ENCODE results near the gene HSPA12B.

HSPA12B gene

DNA sequence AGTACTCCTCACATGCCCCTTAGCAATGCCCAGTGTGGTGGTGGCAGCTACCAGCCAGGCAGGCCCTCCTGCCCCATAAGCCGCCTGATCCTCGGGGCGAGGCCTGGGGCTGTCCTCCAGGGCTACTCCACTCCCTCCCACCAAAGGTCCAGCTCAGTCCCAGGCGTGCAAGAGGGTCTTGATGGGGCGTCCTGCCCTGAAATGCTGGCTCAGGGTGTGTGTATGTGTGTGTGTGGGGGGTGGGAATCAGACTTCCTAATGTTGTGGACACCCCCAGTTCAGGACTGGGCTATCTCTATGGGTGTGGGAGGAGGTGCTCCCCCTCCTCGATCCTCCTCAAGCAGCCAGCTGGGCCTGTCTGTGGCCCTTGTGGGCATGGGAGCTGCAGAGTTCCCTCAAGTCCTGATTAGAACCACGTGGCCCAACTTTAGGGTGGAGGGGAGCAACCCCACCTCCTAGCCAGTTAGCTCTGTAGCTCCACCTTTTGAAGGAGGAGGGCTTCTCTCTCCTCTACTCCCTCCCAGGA is 7.5 kb downstream of the HSPA12B start:
- no peaks in the 10 kb centered on the region for H3K9me3 ChIP-seq (ENCODE audit: control insufficient read depth, insufficient read depth, low read length)
- H3K4me1 ChIP-seq (ENCODE audit: control insufficient read depth, low read length), result no peaks in the 10 kb centered on the region
- H3K9me2 ChIP-seq (replicated peaks; ENCODE audit: control insufficient read depth, low read length), result no peaks in the 10 kb centered on the region
- H3K27ac ChIP-seq (ENCODE audit: low read depth, low read length), result no peak overlapping the region
- no peaks in the 10 kb centered on the region for H3K36me3 ChIP-seq (ENCODE audit: control insufficient read depth, low read length)
- no peak overlapping the region for H3K4me3 ChIP-seq (ENCODE audit: low read length)
- no peak overlapping the region for H3K4me2 ChIP-seq (ENCODE audit: low read length)
- H3K79me2 ChIP-seq (ENCODE audit: control insufficient read depth, low read length), result no peaks in the 10 kb centered on the region
- H4K20me1 ChIP-seq (ENCODE audit: control insufficient read depth, insufficient read depth, low read depth, low read length), result no peaks in the 10 kb centered on the region
- TF ChIP-seq, protein P1, sequence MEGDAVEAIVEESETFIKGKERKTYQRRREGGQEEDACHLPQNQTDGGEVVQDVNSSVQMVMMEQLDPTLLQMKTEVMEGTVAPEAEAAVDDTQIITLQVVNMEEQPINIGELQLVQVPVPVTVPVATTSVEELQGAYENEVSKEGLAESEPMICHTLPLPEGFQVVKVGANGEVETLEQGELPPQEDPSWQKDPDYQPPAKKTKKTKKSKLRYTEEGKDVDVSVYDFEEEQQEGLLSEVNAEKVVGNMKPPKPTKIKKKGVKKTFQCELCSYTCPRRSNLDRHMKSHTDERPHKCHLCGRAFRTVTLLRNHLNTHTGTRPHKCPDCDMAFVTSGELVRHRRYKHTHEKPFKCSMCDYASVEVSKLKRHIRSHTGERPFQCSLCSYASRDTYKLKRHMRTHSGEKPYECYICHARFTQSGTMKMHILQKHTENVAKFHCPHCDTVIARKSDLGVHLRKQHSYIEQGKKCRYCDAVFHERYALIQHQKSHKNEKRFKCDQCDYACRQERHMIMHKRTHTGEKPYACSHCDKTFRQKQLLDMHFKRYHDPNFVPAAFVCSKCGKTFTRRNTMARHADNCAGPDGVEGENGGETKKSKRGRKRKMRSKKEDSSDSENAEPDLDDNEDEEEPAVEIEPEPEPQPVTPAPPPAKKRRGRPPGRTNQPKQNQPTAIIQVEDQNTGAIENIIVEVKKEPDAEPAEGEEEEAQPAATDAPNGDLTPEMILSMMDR (IDR thresholded peaks at IDR 0.05; ENCODE audit: low read depth, low read length, poor library complexity, severe bottlenecking), result no peak
- no peak for TF ChIP-seq EZH2phosphoT487 (IDR thresholded peaks at IDR 0.05; ENCODE audit: borderline replicate concordance, low read length)
- H3K27me3 ChIP-seq (ENCODE audit: control insufficient read depth, low read length), result peaks cover 16% of the 10 kb centered on the region; the same call in 1 of the 2 replicates
- no peaks in the 10 kb centered on the region; the same call in 1 of the 2 replicates for H3F3A ChIP-seq (ENCODE audit: control insufficient read depth, insufficient read depth)

GRCh38 chr20:3740615-3741301 is 8.3 kb downstream of the HSPA12B start:
- Histone ChIP-seq H3K36me3 (ENCODE audit: control insufficient read depth, low read length) (no peaks in the 10 kb centered on the region), H3K27ac (ENCODE audit: low read depth, low read length) (no peak overlapping the region), H3K27me3 (ENCODE audit: control insufficient read depth, low read length) (peaks cover 16% of the 10 kb centered on the region; the same call in 1 of the 2 replicates), H3K4me3 (ENCODE audit: low read length) (no peak overlapping the region), H3K4me2 (ENCODE audit: low read length) (no peak overlapping the region), H3F3A (ENCODE audit: control insufficient read depth, insufficient read depth) (no peaks in the 10 kb centered on the region; the same call in 1 of the 2 replicates), H3K79me2 (ENCODE audit: control insufficient read depth, low read length) (no peaks in the 10 kb centered on the region), H3K9me2 (replicated peaks; ENCODE audit: control insufficient read depth, low read length) (no peaks in the 10 kb centered on the region), H3K9me3 (ENCODE audit: control insufficient read depth, insufficient read depth, low read length) (no peaks in the 10 kb centered on the region), H4K20me1 (ENCODE audit: control insufficient read depth, insufficient read depth, low read depth, low read length) (no peaks in the 10 kb centered on the region), H3K4me1 (ENCODE audit: control insufficient read depth, low read length) (no peaks in the 10 kb centered on the region)
- TF ChIP-seq, protein P1 (IDR thresholded peaks at IDR 0.05; ENCODE audit: low read depth, low read length, poor library complexity, severe bottlenecking), result no peak
- TF ChIP-seq EZH2phosphoT487 (IDR thresholded peaks at IDR 0.05; ENCODE audit: borderline replicate concordance, low read length), result no peak

DNA sequence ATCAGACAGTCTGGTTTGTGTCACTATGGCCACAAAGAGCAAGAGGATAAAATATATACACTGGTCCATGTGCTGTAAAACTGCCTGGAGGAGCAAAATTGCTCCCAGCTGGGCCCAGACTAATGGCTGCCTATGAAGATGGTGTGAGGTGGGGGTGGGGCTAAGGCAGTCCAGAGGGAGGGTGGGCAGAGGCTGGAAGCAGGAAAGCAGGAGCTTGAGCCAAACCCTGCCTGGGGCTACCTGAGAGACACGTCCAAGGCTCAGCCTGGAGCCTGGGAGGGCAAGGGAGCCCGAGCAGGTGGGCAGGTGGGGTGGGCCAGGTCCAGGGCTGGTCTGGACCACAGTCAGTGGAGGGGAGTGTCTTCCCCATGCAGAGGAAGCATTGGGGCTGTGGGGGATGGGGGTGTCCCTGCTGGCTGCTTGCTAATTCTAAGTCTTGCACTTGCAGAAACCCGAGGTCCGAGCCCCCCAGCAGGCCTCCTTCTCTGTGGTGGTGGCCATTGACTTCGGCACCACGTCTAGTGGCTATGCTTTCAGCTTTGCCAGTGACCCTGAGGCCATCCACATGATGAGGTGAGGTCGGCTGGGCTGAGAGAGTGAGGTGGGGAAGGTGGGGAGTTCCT is 9.5 kb downstream of the HSPA12B start:
- Histone ChIP-seq H3K9me3 (ENCODE audit: control insufficient read depth, insufficient read depth, low read length) (no peaks in the 10 kb centered on the region), H3K4me3 (ENCODE audit: low read length) (no peak overlapping the region), H3K4me1 (ENCODE audit: control insufficient read depth, low read length) (no peaks in the 10 kb centered on the region), H3F3A (ENCODE audit: control insufficient read depth, insufficient read depth) (no peaks in the 10 kb centered on the region; the same call in 1 of the 2 replicates), H3K27me3 (ENCODE audit: control insufficient read depth, low read length) (peaks cover 11% of the 10 kb centered on the region; the same call in 1 of the 2 replicates), H3K36me3 (ENCODE audit: control insufficient read depth, low read length) (no peaks in the 10 kb centered on the region), H4K20me1 (ENCODE audit: control insufficient read depth, insufficient read depth, low read depth, low read length) (no peaks in the 10 kb centered on the region), H3K4me2 (ENCODE audit: low read length) (no peak overlapping the region), H3K79me2 (ENCODE audit: control insufficient read depth, low read length) (no peaks in the 10 kb centered on the region), H3K27ac (ENCODE audit: low read depth, low read length) (no peak overlapping the region), H3K9me2 (replicated peaks; ENCODE audit: control insufficient read depth, low read length) (no peaks in the 10 kb centered on the region)
- TF ChIP-seq, protein P1 (IDR thresholded peaks at IDR 0.05; ENCODE audit: low read depth, low read length, poor library complexity, severe bottlenecking), result no peak
- TF ChIP-seq EZH2phosphoT487 (IDR thresholded peaks at IDR 0.05; ENCODE audit: borderline replicate concordance, low read length), result no peak
